ENCODE results near the gene USP22. TPM values are rescaled to one million over a fixed set of nuclear protein-coding genes. Genes with fewer than 3 reads are reported as not detected.

Gene USP22
- total RNA-seq, 6 experiments from 2014 or later: 215 to 270 (median 241) TPM

DNA sequence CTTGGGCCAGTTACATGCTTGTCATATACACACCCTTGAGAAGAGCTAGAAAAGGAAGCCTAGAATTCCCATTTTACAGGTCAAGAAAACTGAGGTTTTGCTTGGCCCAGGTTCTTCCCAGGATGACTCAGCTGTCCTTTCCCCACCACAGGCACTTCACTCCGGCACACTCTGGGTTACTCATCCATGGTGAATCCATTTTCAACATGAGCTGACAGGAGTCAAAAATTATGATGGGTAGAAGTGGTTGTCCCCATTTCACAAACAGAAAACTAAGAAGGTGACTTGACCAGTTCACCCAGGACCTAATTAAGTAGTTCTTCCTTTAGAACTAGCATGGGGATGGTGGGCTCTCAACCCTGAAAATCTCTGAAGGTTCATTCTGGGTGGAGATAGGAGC lies 67.2 kb downstream of the USP22 start:
- Mint-ChIP-seq H3K27me3 (ENCODE audit: insufficient read depth) (peaks cover 20% of the 10 kb centered on the region), H3K4me1 (ENCODE audit: low read depth) (no peaks in the 10 kb centered on the region), H3K27ac (no peak overlapping the region), H3K36me3 (ENCODE audit: low read depth) (no peaks in the 10 kb centered on the region), H3K9me3 (no peaks in the 10 kb centered on the region), H3K4me3 (no peak overlapping the region)
- DNase-seq: no peak
- TF ChIP-seq, protein P1, sequence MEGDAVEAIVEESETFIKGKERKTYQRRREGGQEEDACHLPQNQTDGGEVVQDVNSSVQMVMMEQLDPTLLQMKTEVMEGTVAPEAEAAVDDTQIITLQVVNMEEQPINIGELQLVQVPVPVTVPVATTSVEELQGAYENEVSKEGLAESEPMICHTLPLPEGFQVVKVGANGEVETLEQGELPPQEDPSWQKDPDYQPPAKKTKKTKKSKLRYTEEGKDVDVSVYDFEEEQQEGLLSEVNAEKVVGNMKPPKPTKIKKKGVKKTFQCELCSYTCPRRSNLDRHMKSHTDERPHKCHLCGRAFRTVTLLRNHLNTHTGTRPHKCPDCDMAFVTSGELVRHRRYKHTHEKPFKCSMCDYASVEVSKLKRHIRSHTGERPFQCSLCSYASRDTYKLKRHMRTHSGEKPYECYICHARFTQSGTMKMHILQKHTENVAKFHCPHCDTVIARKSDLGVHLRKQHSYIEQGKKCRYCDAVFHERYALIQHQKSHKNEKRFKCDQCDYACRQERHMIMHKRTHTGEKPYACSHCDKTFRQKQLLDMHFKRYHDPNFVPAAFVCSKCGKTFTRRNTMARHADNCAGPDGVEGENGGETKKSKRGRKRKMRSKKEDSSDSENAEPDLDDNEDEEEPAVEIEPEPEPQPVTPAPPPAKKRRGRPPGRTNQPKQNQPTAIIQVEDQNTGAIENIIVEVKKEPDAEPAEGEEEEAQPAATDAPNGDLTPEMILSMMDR (IDR thresholded peaks at IDR 0.05): no peak

DNA sequence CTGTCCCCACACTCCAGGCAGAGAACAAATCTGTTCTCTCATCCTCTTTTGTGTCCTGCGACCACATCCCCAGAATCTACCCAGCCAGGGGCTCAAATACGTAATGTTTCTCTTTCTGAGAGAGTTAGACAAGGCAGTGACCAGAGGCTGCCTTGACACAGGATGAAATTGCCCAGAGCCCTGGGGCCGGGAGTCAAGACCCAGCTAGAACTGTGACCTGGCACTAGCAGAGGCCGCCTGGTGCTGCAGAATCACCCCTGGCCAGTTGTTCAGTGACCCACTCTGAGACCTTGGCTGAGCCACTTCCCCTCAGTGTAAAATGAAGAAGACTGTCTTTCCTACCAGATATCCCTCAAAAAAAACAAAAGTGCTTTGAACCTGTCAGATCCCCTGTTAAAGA lies 72.5 kb downstream of the USP22 start:
- no peaks in the 10 kb centered on the region for H3K36me3 Mint-ChIP-seq (ENCODE audit: low read depth)
- TF ChIP-seq, protein P1 (IDR thresholded peaks at IDR 0.05): no peak
- no peaks in the 10 kb centered on the region for H3K9me3 Mint-ChIP-seq
- H3K4me1 Mint-ChIP-seq (ENCODE audit: low read depth): no peaks in the 10 kb centered on the region
- H3K27ac Mint-ChIP-seq: no peak overlapping the region
- no peak overlapping the region for H3K4me3 Mint-ChIP-seq
- H3K27me3 Mint-ChIP-seq (ENCODE audit: insufficient read depth): peaks cover 25% of the 10 kb centered on the region
- no peak for DNase-seq

DNA sequence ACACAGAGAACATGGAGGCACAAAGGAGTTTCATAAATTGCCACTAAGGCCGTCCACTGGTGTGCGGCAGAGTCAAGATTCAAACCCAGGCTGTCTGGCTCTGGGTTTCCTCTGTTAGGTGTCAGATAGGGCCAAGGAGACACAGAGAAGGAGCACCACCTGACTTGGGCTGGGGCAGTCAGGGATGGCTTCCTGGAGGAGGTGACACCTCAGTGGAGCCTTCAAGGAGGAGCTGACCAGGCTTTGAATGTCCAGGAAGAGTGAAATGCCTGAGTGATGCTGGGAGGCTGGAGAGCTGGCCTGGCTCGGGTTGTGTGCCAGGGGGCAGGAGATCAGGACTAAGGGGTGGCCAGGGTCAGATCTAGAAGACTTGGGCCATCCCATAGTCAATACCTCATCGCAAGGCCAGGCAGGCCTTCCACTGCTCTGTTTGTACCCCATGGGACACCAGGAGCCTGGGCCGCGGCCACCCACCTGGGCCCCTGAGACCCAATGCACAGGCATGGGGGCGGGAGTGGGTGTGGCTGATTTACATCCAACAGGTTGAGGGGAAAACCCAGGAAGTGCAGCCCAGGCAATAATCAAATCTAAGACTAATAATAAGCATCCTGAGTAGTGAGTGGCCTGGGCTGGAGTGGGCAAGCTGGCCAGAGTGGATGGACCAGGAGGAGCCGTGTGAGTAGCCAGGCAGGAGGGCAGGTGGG lies 73.7 kb downstream of the USP22 start:
- TF ChIP-seq, protein P1 (IDR thresholded peaks at IDR 0.05): no peak
- Mint-ChIP-seq H3K4me3 (no peak overlapping the region), H3K27me3 (ENCODE audit: insufficient read depth) (peaks cover 21% of the 10 kb centered on the region), H3K4me1 (ENCODE audit: low read depth) (no peaks in the 10 kb centered on the region), H3K27ac (no peak overlapping the region), H3K9me3 (no peaks in the 10 kb centered on the region), H3K36me3 (ENCODE audit: low read depth) (no peaks in the 10 kb centered on the region)
- DNase-seq: no peak

DNA sequence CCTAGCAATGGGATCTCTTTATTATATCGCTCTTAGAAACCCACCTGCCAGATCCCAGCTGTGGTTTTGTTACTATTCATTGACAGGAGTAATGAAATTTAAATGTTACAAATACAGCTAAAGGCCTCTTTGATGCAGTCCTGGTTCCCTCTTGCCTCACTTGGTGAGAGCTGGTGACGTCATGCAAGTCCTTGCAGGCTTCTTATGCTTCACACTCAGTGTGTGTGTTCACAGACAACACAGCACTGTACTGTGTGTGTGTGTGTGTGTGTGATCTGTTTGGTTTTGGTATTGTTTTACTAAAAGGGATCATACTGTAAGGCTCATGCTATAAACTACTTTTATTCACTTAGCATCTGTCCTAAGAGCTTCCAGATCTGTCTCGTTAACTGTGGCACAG lies 75.0 kb downstream of the USP22 start:
- no peaks in the 10 kb centered on the region for H3K4me1 Mint-ChIP-seq (ENCODE audit: low read depth)
- TF ChIP-seq, protein P1 (IDR thresholded peaks at IDR 0.05): no peak
- peaks cover 29% of the 10 kb centered on the region for H3K27me3 Mint-ChIP-seq (ENCODE audit: insufficient read depth)
- H3K4me3 Mint-ChIP-seq: no peak overlapping the region
- no peak for DNase-seq
- no peaks in the 10 kb centered on the region for H3K36me3 Mint-ChIP-seq (ENCODE audit: low read depth)
- H3K27ac Mint-ChIP-seq: no peak overlapping the region
- no peaks in the 10 kb centered on the region for H3K9me3 Mint-ChIP-seq

DNA sequence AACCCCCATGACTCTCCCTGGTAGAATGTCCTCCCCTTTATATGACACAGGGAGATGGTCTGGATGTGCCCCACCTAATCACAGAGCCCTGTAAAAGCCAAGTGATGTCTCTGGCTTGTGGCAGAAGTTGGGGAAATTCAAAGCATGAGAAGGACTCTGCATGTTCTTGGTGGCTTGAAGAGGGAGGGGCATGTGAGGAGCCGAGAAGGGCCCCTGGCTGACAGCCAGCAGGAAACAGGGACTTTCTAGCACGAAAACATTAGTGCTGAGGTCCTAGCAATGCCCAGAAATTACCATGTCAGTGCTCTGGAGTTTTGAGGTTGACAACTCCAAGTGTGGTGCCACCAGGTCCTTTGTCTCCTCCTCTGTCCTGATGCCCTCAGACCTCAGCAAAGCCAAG lies 75.9 kb downstream of the USP22 start:
- TF ChIP-seq, protein P1 (IDR thresholded peaks at IDR 0.05): no peak
- Mint-ChIP-seq H3K4me1 (ENCODE audit: low read depth) (peaks cover 2% of the 10 kb centered on the region), H3K27me3 (ENCODE audit: insufficient read depth) (peaks cover 30% of the 10 kb centered on the region), H3K9me3 (no peaks in the 10 kb centered on the region), H3K4me3 (no peak overlapping the region), H3K36me3 (ENCODE audit: low read depth) (no peaks in the 10 kb centered on the region), H3K27ac (no peak overlapping the region)
- no peak for DNase-seq
